NCI-H345 treated with DMSO at 0.1 percent for 48 hours (cell line): ENCODE results near the gene CACNA1S.

ENCODE experiments used
- DNase-seq: peaks from one replicate; lab custom pipeline; 2025; ENCODE audit not compliant: unreplicated experiment; lab: John Stamatoyannopoulos, UW

CACNA1S gene

DNA sequence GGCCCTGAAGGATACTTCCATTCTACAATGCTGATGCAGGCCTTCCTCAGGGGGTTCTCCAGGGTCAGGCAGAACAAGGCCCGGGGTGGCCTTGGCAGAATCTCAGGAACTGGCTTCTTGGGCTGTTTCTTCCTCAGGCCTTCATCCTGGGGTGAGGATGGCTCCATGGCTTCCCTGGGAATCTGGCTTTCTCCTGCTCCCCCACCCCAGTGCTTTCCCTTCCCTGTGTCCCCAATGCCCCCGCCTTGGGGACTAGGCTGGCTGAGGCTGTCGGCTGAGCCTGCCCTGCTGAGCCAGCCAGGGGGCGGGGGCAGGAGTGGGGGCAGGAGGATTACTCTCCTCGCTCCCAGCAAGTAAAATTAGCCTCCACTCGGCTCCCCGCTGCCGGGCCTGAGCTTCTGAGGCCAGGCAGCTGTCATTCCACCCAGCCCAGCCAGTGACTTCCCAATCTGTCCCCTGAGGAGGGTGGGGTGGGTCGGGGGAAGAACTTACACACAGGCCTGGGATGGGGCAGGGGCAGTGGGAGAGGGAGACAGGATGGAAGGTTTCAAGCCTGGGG is at the start of gene CACNA1S:
Gene CACNA1S (minus strand): TSS at position 254 of the 559 bp plus-strand sequence. CDS start 87 bp downstream, at position 167.
- DNase-seq = no peak

DNA sequence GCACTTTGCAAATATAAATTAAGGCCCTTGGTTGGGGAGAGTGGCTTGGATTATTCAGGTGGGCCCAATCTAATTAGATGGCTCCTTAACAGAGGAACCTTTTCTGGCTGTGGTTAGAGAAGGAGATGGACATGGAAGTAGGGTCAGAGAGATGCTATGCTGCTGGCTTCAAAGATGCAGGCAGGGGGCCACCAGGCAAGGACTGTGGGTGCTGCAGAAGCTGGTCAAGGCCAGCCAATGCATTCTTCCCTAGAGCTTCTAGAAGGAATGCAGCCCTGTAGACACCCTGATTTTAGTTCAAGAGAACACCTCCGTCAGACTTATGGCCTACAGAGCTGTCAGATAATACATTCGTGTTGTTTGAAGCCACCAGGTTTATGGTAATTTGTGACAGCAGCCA is 45.7 kb upstream of the CACNA1S start:
- no peak for DNase-seq

DNA sequence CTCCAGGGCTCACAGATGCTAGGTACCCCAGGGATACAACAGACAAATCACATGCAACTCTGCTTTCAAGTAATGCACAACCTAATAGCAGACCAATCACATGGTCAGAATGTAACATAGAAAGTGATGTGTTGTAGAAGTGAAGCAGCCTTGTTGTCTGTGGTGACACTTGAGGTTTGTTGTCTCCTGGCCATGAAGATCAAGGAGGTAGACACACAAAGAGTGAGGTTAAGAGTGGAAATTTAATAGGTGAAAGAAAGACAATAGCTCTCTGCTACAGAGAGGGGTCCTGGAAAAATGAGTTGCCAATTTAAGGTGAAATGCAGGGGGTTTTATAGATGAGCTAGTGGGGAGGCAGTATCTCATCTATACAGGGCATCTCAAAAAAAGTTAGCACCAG is 44.6 kb upstream of the CACNA1S start:
- no peak for DNase-seq

DNA sequence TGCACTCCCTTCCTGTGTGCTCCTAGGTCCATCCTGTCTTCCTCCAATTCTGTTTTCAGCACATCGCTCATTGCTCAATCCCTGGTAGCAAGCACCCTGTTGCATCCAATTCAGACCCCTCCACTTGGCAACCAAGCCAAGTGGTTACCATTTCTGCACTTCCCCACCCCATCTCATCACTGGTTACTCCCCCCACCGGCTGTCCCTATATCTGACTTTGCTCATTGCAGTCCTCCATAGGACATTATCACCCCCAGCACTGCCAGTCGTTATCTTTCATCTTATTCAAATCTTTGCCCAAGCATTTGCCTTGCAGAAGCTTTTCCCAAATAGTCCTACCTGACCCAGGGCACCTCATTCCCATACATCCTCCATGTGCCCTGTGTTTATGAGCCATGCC is 44.1 kb upstream of the CACNA1S start:
- no peak for DNase-seq

DNA sequence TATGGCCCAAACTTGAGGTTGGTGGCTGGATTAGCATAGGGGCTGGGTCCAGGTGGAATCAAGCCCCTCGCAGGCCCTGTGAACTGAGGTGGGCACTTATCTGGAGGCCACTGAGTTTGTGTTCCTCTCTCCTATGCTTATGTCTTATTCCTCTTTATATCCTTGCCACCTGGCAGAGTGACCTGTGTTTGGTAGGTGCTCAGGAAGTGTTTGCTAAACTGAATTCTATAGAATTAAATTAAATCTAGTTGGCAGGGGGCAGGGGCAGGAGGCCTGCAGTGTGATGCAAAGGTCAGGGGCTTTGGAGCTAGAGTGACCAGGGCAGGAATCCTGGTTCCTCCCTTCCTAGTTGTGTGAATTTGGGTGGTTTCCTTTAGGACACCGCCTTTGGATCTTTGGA is 43.1 kb upstream of the CACNA1S start:
- DNase-seq = no peak

DNA sequence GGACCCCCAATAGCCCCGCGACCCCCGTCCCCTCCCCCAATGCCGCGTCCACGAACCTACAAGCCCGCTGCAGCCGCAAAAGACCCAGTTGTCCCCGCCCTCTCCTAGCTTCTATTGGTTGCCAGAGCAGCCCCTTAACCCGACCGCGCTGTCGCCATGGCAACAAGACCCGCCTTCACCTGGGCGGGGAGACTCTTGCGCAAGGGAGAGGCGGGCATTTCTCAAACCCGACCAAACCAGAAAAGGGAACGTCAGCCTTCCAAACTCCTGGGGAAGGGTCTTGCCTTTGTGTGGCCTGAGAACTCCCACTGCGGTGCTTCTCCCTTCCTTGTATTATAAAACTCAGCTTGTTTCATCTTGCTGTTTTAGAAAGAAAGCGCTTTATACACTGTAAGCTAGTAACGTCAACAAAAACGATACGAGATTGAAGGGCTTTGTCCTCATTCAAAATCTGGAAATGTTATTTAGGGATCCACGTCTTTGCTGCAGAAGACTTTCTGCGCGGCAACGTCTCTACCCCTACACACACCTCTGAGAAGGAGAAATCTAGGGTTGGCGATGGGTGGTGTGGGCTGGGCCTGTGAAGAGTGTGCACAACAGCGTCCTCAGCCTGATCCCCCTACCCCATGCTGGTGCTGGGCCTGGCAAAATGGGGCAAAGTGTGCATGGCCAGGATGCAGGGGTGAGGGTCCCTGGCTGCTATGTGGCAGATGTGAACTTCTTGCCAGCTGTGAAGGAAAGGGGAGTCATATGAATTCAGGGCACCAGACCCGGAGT is 42.4 kb upstream of the CACNA1S start, which contains the start of gene TMEM9:
Gene TMEM9 (minus strand): TSS at position 86 of the 777 bp plus-strand sequence. CDS start 551 bp downstream, outside the sequence.
- DNase-seq = peak; percentile 93

DNA sequence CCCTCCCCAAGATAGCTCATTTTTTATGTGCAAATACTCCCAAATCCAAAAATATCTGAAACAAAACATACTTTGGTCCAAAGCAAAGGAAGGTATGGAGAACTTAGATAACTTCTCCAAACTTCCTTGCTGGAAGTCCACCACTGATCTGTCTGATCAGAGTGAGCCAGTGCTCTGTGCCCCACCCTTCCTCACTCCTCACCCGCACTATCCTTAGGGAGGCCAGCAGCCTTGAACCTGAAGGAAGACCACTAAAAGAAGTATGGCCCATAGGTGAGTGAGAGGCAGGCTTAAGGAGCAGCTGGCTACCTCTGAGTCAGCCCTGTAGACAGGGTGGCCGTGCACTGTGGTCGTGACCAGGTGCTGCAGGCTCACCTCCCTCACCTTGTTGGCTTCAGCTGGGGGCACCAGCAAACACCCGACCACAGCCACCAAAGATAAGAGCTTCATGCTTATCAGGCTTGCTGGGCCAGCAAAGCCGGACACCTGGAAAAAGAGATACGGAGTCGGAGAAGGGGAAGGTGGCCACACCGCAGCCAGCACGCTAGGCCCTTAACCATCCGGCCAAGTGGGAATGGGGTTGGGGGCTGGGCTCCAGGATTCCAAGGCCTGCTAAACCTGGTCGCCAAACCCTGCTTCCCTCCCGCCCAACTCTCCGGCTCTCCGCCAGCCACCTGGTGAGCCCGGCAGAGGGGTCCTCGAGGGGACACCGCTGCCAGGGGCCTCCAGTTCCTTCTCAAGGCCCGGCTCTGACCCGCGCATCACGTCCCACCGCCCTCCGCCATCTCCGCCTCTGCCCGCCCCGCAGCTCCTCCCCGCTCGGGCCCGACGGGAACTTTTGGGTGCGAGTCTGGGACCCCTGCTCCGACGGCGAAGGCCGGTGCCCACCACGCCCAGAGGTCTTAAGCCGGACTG is 41.5 kb upstream of the CACNA1S start:
- DNase-seq = no peak

DNA sequence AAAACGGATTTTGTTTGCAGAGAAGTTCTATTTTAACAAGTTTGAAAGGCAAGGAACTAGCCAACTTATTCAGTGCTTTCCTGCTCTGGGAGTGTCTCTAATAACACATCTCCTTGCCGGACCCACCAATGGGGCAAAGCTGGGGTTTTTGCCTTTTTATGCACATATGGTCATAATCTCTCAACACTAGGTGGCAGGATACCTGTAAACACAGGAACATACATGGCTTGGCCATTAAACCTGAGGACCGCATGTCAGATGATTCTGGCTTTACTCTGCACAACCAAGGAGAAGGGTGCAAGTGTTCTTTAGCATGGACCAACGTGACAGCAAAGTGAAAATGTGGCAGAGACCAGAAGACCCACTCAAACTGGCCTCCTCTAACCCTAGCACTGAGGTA is 37.2 kb upstream of the CACNA1S start:
- DNase-seq = no peak

DNA sequence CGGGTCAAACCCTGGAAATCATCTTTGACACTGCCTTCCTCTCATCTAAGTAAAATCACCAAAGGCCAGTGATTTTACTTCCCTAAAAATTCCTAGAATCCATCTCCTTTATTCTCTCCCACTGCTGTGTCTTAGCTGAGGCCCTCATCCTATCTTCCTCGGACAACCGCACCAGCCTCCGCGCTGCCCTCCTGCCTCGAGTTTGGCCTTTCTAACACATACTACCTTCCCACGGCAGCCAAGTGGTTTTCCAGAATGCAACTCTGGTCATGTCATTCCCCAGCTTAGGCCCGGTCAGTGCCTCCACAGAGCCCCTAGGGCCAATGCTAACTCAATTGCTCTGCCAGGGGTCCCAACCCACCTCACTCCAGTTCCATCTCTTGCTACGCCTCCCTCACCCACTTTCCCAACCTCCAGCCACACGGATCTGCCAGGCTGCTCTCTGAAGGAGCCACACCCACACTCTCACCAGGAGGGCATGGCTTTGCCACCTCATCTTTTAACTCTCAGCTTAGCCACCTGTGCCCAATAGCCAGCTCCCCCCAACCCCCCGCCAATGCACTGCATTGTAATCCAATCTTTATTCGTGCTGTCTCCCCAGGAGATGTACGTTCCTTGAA is 35.3 kb upstream of the CACNA1S start:
- DNase-seq = no peak

DNA sequence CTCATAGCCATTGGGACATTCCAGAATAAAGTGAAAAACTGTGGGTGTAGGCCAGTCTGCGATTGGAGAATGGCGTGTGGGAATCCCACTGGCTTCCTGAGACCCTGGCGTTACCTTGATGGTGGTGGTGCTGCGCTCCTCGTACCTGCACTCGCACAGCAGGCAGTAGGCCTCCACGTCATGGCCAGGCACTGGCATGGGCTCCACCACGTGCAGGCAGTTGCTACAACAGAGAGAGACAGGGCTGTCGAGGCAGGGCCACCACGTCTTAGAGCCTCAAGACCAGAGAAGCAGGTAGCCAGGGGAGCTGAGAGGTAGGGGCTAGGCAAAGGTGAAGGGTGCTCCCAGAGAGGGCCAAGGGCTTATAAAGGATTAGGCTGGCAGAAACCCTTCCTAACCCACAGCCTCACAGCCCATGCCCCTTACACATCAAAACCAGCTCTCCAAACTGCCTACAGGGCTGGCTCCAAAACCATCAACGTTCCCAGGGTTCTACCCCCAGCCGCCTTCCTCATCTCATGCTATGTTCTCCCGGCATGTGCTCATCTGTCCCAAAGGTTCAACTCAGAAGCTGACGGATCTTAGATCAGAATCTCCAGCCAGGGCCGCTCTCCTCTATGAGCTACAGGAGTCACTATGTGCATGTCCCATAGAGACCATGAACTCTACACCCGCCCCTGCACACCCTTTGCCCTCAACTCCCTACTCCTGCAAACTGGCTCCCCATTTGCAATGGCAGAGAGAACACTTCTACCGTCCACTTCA is 34.6 kb upstream of the CACNA1S start:
- DNase-seq = no peak

DNA sequence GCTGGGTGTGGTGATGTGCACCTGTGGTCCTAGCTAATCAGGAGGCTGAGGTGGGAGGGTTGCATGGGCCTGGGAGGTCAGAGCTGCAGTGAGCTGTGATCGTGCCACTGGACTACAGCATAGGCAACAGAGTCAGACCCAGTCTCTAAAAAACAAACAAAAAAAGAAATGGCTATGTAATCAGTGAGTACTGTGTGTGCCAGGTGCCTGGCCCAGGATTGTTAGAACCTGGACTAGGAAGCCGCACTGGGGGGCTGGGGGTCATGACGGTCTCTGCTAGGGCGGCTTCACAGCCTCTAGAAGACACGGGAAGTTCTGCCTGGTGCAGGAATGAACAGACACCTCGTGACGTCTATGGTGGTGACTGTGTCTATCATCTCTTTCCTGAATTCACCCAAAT is 33.6 kb upstream of the CACNA1S start:
- no peak for DNase-seq

DNA sequence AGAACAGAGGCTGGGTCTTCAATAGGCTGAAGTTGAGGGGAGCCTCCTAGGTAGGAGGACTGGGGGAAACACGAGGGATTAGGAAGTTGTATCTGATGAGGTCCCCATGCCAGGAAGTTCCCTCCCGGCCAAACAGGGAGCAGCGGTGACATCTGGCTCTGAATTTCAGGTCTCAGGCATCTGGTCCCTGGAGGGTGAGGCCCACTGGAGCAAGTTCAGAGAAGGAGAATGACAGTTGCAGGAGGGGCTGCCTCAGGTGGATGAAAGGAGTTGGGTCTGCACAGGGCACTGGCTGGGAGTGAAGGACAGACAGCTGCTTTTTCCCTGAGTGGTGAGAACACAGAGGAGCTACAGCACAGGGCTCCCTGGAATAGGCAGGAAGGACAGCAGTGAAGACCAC is 32.9 kb upstream of the CACNA1S start:
- DNase-seq = no peak

DNA sequence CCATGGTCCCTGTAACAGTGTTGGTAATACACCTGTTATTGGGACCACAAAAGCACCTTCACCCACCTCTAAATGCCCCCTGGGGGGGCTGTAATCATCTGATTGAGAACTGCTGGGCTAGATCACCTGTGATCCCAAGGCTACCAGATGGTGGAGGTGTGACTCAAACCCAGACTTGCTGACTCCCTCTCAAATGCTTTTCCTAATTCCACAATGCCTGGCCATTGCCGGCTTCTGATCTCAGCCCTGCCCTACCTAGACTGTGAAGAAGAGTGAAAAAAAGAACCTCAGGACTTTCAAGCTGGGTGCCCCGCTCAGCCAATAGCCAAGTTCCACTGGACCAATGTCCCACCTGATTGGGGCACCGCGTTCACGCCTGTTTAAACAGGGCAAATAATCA is 32.5 kb upstream of the CACNA1S start:
- no peak for DNase-seq

DNA sequence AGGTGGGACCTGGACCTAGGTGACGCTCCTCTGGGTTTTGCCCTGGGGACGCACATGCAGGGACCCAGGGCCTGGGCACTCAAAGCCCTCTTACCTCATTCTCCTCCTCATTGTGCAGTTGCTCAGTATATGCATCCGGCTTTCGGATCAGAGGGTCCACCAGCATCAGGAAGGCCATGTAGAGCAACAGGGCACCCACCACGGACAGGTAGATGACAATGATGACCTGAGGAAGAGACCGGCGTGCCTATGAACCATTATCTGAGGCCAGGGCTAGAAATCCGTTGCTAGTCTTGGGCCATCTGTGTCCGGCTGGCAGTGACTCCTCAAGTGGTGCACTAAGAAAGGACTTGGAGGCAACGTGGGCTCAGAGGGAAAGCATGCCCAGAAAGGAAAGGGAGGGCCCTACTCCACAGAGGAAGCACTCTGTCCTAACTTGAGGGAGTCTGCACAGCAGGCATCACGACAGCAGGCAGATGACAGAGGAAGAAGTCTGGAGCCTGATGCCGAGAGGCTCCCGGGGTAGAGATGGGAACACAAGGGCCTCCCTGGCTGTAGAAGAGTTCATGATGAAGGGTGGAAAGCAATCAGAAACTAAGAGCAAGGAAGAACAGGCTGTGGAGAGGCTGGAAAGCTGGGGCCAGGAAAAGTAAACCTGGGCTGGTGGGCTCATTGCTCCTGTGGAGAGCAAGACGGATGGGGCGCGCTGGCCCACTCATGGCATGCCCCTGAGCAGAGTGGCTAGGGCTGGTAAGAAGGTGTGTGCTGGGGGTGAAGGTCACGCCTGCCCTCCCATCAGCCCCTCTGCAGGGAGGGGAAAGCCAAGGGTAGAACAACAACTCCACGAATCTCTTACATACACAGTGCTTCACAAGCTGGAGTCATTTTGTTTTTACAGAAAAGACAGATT is 31.8 kb upstream of the CACNA1S start:
- no peak for DNase-seq

DNA sequence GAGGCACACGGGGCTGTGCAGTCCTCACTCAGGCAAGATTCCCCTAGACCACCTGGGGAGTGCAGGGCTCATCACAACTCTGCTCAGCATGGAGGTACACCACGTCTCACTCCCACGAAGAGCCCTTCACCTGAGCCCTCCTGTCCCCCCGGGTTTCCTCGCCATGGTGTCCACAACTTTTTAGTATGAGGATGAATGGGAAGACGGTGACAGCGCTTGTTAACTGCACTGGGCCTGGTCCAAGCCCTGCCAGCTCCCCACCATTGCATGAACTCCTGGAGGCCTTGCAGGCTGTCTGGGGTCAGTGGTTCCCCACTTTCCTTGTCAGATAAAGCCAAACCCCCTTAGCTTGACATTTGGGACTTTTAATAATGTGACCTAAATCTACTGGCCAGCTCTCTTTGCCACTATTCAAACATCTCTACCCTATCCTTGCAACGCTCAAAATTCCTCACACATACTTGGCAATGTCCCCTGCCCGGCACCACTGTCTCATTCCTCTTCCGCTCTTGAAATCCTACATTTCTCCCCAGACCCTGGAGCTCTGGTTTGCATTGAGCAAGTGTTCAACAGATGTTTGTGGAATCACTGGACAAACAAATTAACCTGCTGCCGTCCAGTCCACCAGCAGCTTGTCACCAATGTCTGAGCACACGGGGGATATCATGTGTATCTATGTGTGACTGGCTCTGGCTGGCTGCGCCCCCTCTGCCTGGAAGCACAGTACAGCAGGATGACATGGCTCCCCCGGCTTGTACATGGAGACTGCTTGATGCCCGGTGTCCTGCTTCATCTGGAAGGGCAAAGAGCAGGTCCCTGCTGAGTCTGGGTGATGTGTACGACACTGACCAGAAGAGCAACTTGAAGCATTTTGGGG is 30.9 kb upstream of the CACNA1S start:
- DNase-seq = no peak

DNA sequence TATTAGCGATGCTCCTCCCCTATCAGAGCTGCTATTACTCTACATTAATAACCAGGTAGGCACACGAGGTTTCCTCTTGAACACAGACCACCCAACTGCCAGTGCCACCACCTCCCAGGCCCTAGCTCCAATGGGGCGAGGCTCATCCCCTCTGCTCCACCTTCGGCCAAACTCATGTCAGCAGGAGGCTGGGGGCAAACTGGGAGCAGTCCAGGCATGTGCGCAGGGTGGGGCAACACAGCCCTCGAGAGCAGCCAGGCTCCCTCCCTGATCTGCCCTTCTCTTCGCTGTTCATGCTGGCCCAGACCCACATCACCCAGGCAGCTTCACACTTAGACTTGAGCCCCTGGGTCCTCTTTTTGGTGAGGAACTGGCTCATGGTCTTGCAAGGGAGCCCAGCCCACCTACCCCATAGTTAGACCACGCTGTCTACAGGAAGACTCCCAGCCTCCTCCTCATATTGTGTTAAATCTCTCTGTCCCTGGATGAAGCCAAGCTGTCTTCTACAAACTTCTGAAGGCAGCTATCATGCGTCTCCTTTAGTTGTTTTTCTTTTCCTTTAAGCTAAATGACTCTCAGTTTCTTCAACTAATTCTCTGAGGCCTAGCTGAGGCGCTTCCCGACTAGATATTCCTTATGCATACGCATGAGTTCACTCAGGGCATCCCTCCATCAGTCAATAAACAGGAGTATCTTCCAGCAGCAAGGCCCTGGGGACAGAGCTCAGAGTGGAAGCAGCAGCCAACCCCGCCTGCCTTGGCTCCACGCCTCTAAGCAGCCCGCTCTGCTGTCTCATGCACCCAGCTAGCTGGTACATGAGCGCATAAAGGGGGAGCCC is 30.0 kb upstream of the CACNA1S start:
- DNase-seq = no peak

DNA sequence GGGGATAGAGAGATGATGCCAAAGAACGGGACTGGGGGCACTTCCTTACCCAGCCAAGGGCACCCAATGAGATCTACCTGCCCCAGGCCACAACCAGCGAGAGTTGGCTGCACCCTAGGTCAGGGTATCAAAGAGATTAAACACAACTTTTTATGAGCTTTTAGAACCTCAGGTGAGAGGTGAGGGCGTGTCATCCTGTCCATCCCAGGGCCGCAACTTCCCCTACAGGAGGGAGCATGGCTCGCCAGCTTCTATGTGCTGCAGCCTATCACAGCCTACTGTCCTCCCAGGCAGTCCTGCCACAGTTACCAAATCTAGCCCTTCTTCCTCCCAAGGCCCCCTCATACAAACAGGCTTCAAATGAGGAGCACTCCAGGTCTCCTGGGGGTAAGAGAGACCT is 29.2 kb upstream of the CACNA1S start:
- DNase-seq = no peak

DNA sequence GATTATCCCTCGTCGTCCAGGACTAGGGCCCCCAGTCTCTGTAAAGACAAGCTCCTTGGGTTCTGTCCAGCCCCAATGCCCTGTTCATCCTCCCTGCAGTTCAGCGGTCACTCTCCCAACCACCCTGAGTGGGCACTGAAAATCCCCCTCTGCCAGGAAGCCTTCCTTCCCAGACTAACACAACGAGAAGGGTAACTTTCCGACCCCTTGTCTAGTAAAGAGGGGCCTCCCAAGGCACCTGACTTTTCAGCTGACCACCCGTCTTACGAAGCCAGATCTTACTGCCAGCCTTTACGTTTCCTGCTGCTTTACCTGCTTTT is 28.7 kb upstream of the CACNA1S start:
- DNase-seq = no peak
